Measurements from ENCODE around the gene MYCL.

Gene MYCL

DNA sequence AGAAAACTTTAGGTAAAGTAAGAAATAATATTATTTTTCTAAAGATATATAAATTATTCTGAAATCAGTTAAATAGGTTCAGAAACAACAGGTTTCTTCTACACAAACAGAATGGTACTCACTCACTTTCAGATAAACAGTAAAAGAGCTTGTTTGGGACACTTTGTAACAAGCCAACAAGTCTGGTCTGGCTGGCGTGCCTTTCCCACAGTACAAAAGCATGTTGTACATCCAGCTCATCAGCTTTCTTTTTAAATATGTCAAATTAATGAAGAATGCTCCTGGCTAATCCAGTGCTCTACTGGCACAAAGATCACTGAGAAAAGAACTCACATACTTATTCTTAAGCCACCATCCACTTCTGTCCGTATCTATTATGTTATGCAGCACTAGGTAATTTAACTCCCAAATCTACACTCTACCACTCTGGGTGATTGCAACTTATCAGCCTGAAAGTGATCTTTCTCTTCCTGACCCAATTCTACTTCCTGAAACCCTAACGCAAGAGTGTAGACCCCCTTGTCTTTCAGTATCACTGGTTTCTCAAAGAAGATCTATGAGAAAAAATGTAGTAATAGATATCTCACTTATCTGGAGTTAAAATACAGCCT, 51.0 kb downstream of the MYCL start:
- DNase-seq: no peak

DNA sequence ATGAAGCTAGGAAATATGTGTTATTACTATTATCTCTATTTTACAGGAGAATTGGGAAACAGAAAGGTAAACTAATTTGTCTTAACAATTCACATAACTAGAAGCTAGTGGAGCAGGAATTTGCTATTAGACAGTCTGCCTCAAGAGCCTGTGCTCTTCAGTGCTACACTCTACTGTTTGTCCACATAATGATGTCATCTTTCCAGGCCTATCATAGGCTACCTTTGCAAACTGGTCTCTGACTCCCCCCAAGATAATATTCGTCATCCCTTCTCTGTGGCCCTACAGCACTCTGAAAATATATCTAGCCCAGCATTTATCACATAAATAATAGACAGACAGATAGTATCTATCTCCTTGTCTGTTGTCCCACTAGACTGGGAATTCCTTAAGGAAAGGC, 52.5 kb downstream of the MYCL start:
- DNase-seq: no peak

- no peak for DNase-seq
Measured at GRCh38 chr1:39847940-39848339, 53.8 kb downstream of the MYCL start.

DNA sequence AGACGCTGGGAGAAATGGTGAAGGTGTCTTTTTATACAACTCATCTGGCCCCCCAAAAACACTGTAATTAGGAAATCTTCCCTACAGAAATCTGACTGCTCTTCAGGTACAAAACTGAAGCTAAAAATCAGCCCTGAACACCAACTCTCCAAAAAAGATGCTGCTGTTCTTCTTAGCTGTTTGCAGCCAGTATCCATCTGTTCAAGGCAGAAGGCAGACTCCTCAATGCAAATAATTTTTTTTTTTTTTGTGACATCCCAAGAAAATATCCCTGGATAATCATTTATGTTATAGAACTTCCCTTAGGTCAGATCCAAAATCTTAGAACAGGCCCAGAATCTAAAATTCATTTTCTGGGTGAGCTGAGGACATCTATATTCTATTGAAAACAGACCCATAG, 54.9 kb downstream of the MYCL start:
- DNase-seq: no peak

DNA sequence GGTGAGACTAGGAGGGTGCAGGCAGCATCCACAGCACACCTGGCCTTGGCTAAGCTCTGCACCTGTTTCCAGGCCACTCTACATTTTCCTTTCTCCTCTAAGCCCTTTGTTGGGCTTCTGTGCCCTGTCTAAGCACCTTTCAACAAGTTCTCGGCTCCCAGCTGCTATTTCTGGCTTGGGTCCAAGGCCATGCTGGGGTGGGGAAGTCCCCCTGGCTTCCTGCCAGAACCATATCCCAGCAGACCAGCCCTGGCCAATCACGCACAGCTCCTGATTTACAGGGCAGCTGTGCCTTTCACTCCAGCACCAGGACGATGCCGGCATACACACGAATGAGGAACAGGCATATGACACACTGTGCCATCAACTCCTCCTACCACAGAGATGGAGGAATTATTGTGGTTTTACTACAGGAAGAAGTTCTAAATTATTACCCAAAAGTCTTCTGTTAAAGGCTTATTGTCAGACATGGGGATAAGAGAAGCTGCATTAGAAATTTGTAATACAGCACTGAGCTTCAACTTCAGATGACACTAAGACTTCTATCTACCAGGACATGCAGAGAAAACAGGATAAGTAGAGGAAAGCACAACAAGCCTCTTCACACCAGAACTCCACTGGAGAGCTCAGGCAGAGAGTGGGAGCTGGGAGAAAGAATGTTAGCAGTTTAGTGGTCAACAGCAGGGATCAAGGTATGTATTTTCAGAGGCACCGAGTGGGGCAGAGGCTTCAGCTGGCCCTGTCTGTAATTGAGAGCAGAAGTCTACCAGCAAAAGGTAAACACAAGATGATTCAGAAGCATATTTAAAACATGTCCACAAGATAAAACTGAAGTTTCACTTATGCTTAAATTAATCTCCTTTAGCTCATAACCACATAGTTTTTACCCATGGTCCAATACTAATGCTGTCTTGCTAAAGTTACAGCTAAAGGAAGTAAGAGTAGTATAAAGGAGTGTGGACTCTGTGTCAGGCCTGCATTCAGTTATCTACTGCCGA, 55.8 kb downstream of the MYCL start:
- DNase-seq: no peak

Measured in NK-92 treated with Interleukin-12 subunit alpha and Interleukin-12 subunit beta, amount 100 ng/mL, for 24 hours (cell line).